ENCODE results near the gene PTDSS2.

The PTDSS2 gene

GRCh38 chr11:476416-476815 is 26.3 kb downstream of the PTDSS2 start:
- DNase-seq (ENCODE audit: low spot score) (peak; percentile 49), ATAC-seq (ENCODE audit: low read depth) (no peak)
- no peaks in the 10 kb centered on the region for H3K9me3 ChIP-seq (ENCODE audit: severe bottlenecking)
- H3K4me1 ChIP-seq (ENCODE audit: insufficient read depth, poor library complexity, severe bottlenecking), result no peaks in the 10 kb centered on the region
- H3K4me3 ChIP-seq (ENCODE audit: severe bottlenecking), result no peak overlapping the region
- peaks cover 4% of the 10 kb centered on the region; the same call in 1 of the 2 replicates for H3K36me3 ChIP-seq (ENCODE audit: low read depth)
- TF ChIP-seq CTCF (IDR thresholded peaks at IDR 0.05; ENCODE audit: poor library complexity, severe bottlenecking), result no peak
- H3K27me3 ChIP-seq (ENCODE audit: insufficient read depth, poor library complexity, severe bottlenecking), result no peaks in the 10 kb centered on the region
- H3K27ac ChIP-seq (ENCODE audit: poor library complexity, severe bottlenecking), result no peak overlapping the region

GRCh38 chr11:477052-477715 is 27.1 kb downstream of the PTDSS2 start:
- Histone ChIP-seq H3K27ac (ENCODE audit: poor library complexity, severe bottlenecking) (no peak overlapping the region), H3K4me1 (ENCODE audit: insufficient read depth, poor library complexity, severe bottlenecking) (no peaks in the 10 kb centered on the region), H3K27me3 (ENCODE audit: insufficient read depth, poor library complexity, severe bottlenecking) (no peaks in the 10 kb centered on the region), H3K36me3 (ENCODE audit: low read depth) (peaks cover 4% of the 10 kb centered on the region; the same call in 1 of the 2 replicates), H3K4me3 (ENCODE audit: severe bottlenecking) (no peak overlapping the region), H3K9me3 (ENCODE audit: severe bottlenecking) (no peaks in the 10 kb centered on the region)
- DNase-seq (ENCODE audit: low spot score), result peak; percentile 56
- ATAC-seq (ENCODE audit: low read depth), result no peak
- TF ChIP-seq CTCF (IDR thresholded peaks at IDR 0.05; ENCODE audit: poor library complexity, severe bottlenecking), result no peak

GRCh38 chr11:479311-479710 is 29.2 kb downstream of the PTDSS2 start:
- TF ChIP-seq CTCF (IDR thresholded peaks at IDR 0.05; ENCODE audit: poor library complexity, severe bottlenecking), result no peak
- DNase-seq (ENCODE audit: low spot score), result no peak
- no peak for ATAC-seq (ENCODE audit: low read depth)
- no peaks in the 10 kb centered on the region for H3K4me1 ChIP-seq (ENCODE audit: insufficient read depth, poor library complexity, severe bottlenecking)
- no peaks in the 10 kb centered on the region for H3K27me3 ChIP-seq (ENCODE audit: insufficient read depth, poor library complexity, severe bottlenecking)
- H3K4me3 ChIP-seq (ENCODE audit: severe bottlenecking), result no peak overlapping the region
- H3K36me3 ChIP-seq (ENCODE audit: low read depth), result peaks cover 4% of the 10 kb centered on the region; the same call in 1 of the 2 replicates
- H3K9me3 ChIP-seq (ENCODE audit: severe bottlenecking), result no peaks in the 10 kb centered on the region
- H3K27ac ChIP-seq (ENCODE audit: poor library complexity, severe bottlenecking), result no peak overlapping the region

GRCh38 chr11:484616-485015 is 34.5 kb downstream of the PTDSS2 start:
- no peak for TF ChIP-seq CTCF (IDR thresholded peaks at IDR 0.05; ENCODE audit: poor library complexity, severe bottlenecking)
- Histone ChIP-seq H3K4me3 (ENCODE audit: severe bottlenecking) (no peak overlapping the region), H3K9me3 (ENCODE audit: severe bottlenecking) (no peaks in the 10 kb centered on the region), H3K4me1 (ENCODE audit: insufficient read depth, poor library complexity, severe bottlenecking) (no peaks in the 10 kb centered on the region), H3K27me3 (ENCODE audit: insufficient read depth, poor library complexity, severe bottlenecking) (no peaks in the 10 kb centered on the region), H3K36me3 (ENCODE audit: low read depth) (peaks cover 4% of the 10 kb centered on the region; the same call in 1 of the 2 replicates), H3K27ac (ENCODE audit: poor library complexity, severe bottlenecking) (no peak overlapping the region)
- ATAC-seq (ENCODE audit: low read depth) (no peak), DNase-seq (ENCODE audit: low spot score) (no peak)

- H3K27ac ChIP-seq (ENCODE audit: poor library complexity, severe bottlenecking), result no peak overlapping the region
- TF ChIP-seq CTCF (IDR thresholded peaks at IDR 0.05; ENCODE audit: poor library complexity, severe bottlenecking), result no peak
- H3K36me3 ChIP-seq (ENCODE audit: low read depth), result peaks cover 7% of the 10 kb centered on the region; the same call in 1 of the 2 replicates
- peak; percentile 47 for DNase-seq (ENCODE audit: low spot score)
- no peak overlapping the region for H3K4me3 ChIP-seq (ENCODE audit: severe bottlenecking)
- no peaks in the 10 kb centered on the region for H3K27me3 ChIP-seq (ENCODE audit: insufficient read depth, poor library complexity, severe bottlenecking)
- no peaks in the 10 kb centered on the region for H3K4me1 ChIP-seq (ENCODE audit: insufficient read depth, poor library complexity, severe bottlenecking)
- H3K9me3 ChIP-seq (ENCODE audit: severe bottlenecking), result no peaks in the 10 kb centered on the region
- no peak for ATAC-seq (ENCODE audit: low read depth)
Measured at GRCh38 chr11:486189-486588, 36.1 kb downstream of the PTDSS2 start.
